WTC11 (cell line): ENCODE results near the gene COL4A2. TPM values are rescaled to one million over a fixed set of nuclear protein-coding genes. Genes with fewer than 3 reads are reported as not detected.

Source experiments
- ATAC-seq: fragments of 200-7000 bp; cut with Tn5 transposase; 2 replicates; pipeline ENCODE4 v1.10.0; 2021; ENCODE audit warnings: mild to moderate bottlenecking, moderate library complexity
- CTCF ChIA-PET: fragments of 300-600 bp; sonication (Branson Sonifier 250); formaldehyde crosslinking; loops from one replicate; lab custom pipeline; 2021; ENCODE audit warnings: antibody characterized with exemption; lab: Charles Lee
- POLR2A ChIA-PET: fragments of 350-600 bp; sonication (Branson Sonifier 250); formaldehyde crosslinking; loops from one replicate; lab custom pipeline; 2021; ENCODE audit warnings: antibody characterized with exemption; lab: Charles Lee
- DNase-seq: peaks from one replicate; pipeline ENCODE4 v3.0.0; 2021; ENCODE audit warnings: low spot score
- H3K27ac Mint-ChIP-seq: 2 replicates; pipeline ENCODE4 v1.8.0; 2021; ENCODE audit warnings: mixed read lengths
- H3K27me3 Mint-ChIP-seq: 2 replicates; pipeline ENCODE4 v1.8.0; 2021; ENCODE audit warnings: low read depth, mild to moderate bottlenecking, moderate library complexity, mixed read lengths
- H3K36me3 Mint-ChIP-seq: 2 replicates; pipeline ENCODE4 v1.8.0; 2021; ENCODE audit warnings: mixed read lengths
- H3K4me1 Mint-ChIP-seq: 2 replicates; pipeline ENCODE4 v1.8.0; 2022; ENCODE audit warnings: mixed read lengths
- H3K4me3 Mint-ChIP-seq: 2 replicates; pipeline ENCODE4 v1.8.0; 2021; ENCODE audit warnings: mild to moderate bottlenecking, moderate library complexity, mixed read lengths
- H3K9me3 Mint-ChIP-seq: 2 replicates; pipeline ENCODE4 v1.8.0; 2021; ENCODE audit warnings: mixed read lengths
- ATF6 ChIP-seq: sonication (generic); formaldehyde crosslinking; IDR thresholded peaks from 2 replicates; pipeline ENCODE4 v1.8.1; 2023; ENCODE audit warnings: mild to moderate bottlenecking, missing genetic modification reagents
- CREM ChIP-seq: sonication (generic); formaldehyde crosslinking; IDR thresholded peaks from 2 replicates; pipeline ENCODE4 v1.8.1; 2022; ENCODE audit warnings: mild to moderate bottlenecking, missing genetic modification reagents, moderate library complexity
- GABPB1 ChIP-seq: sonication (generic); formaldehyde crosslinking; IDR thresholded peaks from 2 replicates; pipeline ENCODE4 v1.8.1; 2023; ENCODE audit warnings: mild to moderate bottlenecking, missing genetic modification reagents
- GRHL2 ChIP-seq: fragments of 250-450 bp; sonication (Bioruptor Pico); IDR thresholded peaks from 2 replicates; pipeline ENCODE4 v1.8.0; 2022; ENCODE audit warnings: mild to moderate bottlenecking, moderate library complexity; ENCODE audit not compliant: insufficient replicate concordance, severe bottlenecking
- GTF2I ChIP-seq: fragments of 250-450 bp; sonication (Bioruptor Pico); conservative IDR thresholded peaks from 2 replicates; pipeline ENCODE4 v1.4.0; 2021; ENCODE audit warnings: mild to moderate bottlenecking
- PRRX2 ChIP-seq: fragments of 250-450 bp; sonication (Bioruptor Pico); IDR thresholded peaks from 2 replicates; pipeline ENCODE4 v1.8.0; 2021; ENCODE audit warnings: mild to moderate bottlenecking
- RORB ChIP-seq: fragments of 250-450 bp; sonication (Bioruptor Pico); IDR thresholded peaks from 2 replicates; pipeline ENCODE4 v1.9.0; 2021; ENCODE audit warnings: mild to moderate bottlenecking
- SOX15 ChIP-seq: fragments of 250-450 bp; sonication (Bioruptor Pico); IDR thresholded peaks from 2 replicates; pipeline ENCODE4 v1.9.0; 2021; ENCODE audit warnings: mild to moderate bottlenecking
- SP1 ChIP-seq: sonication (generic); formaldehyde crosslinking; conservative IDR thresholded peaks from 2 replicates; pipeline ENCODE4 v1.8.1; 2022; ENCODE audit warnings: missing genetic modification reagents
- TCF7 ChIP-seq: sonication (generic); formaldehyde crosslinking; IDR thresholded peaks from 2 replicates; pipeline ENCODE4 v1.8.0; 2022; ENCODE audit warnings: mild to moderate bottlenecking, low read depth, missing genetic modification reagents, moderate library complexity
- ZNF219 ChIP-seq: sonication (generic); formaldehyde crosslinking; IDR thresholded peaks from 2 replicates; pipeline ENCODE4 v1.8.0; 2023; ENCODE audit warnings: missing genetic modification reagents, mild to moderate bottlenecking, borderline replicate concordance
- ZNF396 ChIP-seq: fragments of 250-450 bp; sonication (Bioruptor Pico); IDR thresholded peaks from 2 replicates; pipeline ENCODE4 v1.8.0; 2021; ENCODE audit warnings: mild to moderate bottlenecking, moderate library complexity, borderline replicate concordance
- ZNF416 ChIP-seq: fragments of 250-450 bp; sonication (Bioruptor Pico); IDR thresholded peaks from 2 replicates; pipeline ENCODE4 v1.9.0; 2021; ENCODE audit warnings: mild to moderate bottlenecking, inconsistent platforms
- total RNA-seq: library from RNA; stranded (reverse); gene quantifications from 3 replicates; pipeline ENCODE4 v1.2.3, GENCODE V29; 2021
- TF ChIP-seq, protein P1 (sequence below): fragments of 250-450 bp; sonication (Bioruptor Pico); IDR thresholded peaks from 2 replicates; pipeline ENCODE4 v2.1.2; 2022; ENCODE audit warnings: mild to moderate bottlenecking, moderate library complexity
- TF ChIP-seq, protein P2 (sequence below): sonication (generic); formaldehyde crosslinking; IDR thresholded peaks from 2 replicates; pipeline ENCODE4 v1.8.0; 2022; ENCODE audit warnings: mild to moderate bottlenecking, missing genetic modification reagents
- TF ChIP-seq, protein P3 (sequence below): sonication (generic); formaldehyde crosslinking; IDR thresholded peaks from 2 replicates; pipeline ENCODE4 v1.8.1; 2022; ENCODE audit warnings: mild to moderate bottlenecking, moderate library complexity, missing genetic modification reagents
- TF ChIP-seq, protein P4 (sequence below): sonication (generic); formaldehyde crosslinking; IDR thresholded peaks from 2 replicates; pipeline ENCODE4 v1.8.1; 2022; ENCODE audit warnings: low read depth, missing genetic modification reagents, borderline replicate concordance

COL4A2 gene
- total RNA-seq, 1 experiment from 2014 or later = 109 TPM

DNA sequence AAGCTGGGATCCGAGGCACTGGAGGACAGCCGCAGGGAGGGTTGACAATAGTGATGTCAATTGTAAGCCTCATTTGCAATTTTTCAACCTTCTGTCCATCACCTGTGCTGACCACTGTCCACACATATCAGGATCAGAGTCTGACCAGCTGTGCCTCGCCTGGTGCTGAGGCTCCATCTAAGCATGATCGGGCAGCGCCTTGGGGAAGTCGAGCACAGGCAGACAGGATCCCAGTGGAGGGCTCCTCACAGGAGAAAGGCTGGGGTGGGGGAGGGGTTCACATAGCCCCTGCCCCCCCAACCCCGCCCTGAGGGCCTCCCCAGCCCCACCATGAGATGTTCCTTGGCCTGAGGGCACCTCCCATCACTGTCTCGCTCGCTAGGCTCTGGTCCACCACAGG, 194.1 kb downstream of the COL4A2 start:
- H3K4me1 Mint-ChIP-seq = no peaks in the 10 kb centered on the region
- CTCF ChIA-PET = interaction anchor here (1.1 kb wide), 1 partner anchor 45 kb away, joined by 6 read pairs; no protein-coding TSS in a partner anchor
- ATAC-seq (no peak), DNase-seq (no peak)
- H3K9me3 Mint-ChIP-seq = peaks cover 5% of the 10 kb centered on the region
- peaks cover 71% of the 10 kb centered on the region for H3K36me3 Mint-ChIP-seq
- no peak for TF ChIP-seq ZNF219 (CRISPR knock-in tag)
- no peak for TF ChIP-seq SOX15 (CRISPR knock-in tag)
- no peak for TF ChIP-seq GRHL2 (CRISPR knock-in tag)
- no peak for TF ChIP-seq GABPB1
- no peak for TF ChIP-seq CREM (CRISPR knock-in tag)
- TF ChIP-seq GTF2I = no peak
- TF ChIP-seq, protein P1, sequence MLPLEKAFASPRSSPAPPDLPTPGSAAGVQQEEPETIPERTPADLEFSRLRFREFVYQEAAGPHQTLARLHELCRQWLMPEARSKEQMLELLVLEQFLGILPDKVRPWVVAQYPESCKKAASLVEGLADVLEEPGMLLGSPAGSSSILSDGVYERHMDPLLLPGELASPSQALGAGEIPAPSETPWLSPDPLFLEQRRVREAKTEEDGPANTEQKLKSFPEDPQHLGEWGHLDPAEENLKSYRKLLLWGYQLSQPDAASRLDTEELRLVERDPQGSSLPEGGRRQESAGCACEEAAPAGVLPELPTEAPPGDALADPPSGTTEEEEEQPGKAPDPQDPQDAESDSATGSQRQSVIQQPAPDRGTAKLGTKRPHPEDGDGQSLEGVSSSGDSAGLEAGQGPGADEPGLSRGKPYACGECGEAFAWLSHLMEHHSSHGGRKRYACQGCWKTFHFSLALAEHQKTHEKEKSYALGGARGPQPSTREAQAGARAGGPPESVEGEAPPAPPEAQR (CRISPR knock-in tag) = no peak
- no peak for TF ChIP-seq ZNF396
- no peak for TF ChIP-seq ZNF416 (CRISPR knock-in tag)
- TF ChIP-seq, protein P2, sequence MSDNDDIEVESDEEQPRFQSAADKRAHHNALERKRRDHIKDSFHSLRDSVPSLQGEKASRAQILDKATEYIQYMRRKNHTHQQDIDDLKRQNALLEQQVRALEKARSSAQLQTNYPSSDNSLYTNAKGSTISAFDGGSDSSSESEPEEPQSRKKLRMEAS = no peak
- no peak for TF ChIP-seq TCF7 (CRISPR knock-in tag)
- no peak for TF ChIP-seq SP1 (CRISPR knock-in tag)
- no peak overlapping the region for H3K4me3 Mint-ChIP-seq
- H3K27me3 Mint-ChIP-seq = no peaks in the 10 kb centered on the region; the same call in 1 of the 2 replicates
- POLR2A ChIA-PET = no interaction called here
- H3K27ac Mint-ChIP-seq = no peak overlapping the region

- CTCF ChIA-PET = no interaction called here
- H3K36me3 Mint-ChIP-seq = peaks cover 62% of the 10 kb centered on the region
- no peaks in the 10 kb centered on the region for H3K4me1 Mint-ChIP-seq
- TF ChIP-seq PRRX2 (no peak), RORB (CRISPR knock-in tag) (no peak), ZNF416 (CRISPR knock-in tag) (no peak), ATF6 (CRISPR knock-in tag) (no peak)
- TF ChIP-seq, protein P3, sequence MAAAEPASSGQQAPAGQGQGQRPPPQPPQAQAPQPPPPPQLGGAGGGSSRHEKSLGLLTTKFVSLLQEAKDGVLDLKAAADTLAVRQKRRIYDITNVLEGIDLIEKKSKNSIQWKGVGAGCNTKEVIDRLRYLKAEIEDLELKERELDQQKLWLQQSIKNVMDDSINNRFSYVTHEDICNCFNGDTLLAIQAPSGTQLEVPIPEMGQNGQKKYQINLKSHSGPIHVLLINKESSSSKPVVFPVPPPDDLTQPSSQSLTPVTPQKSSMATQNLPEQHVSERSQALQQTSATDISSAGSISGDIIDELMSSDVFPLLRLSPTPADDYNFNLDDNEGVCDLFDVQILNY (CRISPR knock-in tag) = no peak
- TF ChIP-seq, protein P4, sequence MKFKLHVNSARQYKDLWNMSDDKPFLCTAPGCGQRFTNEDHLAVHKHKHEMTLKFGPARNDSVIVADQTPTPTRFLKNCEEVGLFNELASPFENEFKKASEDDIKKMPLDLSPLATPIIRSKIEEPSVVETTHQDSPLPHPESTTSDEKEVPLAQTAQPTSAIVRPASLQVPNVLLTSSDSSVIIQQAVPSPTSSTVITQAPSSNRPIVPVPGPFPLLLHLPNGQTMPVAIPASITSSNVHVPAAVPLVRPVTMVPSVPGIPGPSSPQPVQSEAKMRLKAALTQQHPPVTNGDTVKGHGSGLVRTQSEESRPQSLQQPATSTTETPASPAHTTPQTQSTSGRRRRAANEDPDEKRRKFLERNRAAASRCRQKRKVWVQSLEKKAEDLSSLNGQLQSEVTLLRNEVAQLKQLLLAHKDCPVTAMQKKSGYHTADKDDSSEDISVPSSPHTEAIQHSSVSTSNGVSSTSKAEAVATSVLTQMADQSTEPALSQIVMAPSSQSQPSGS = no peak
- TF ChIP-seq, all 79 proteins: peak for 0
- DNase-seq (no peak), ATAC-seq (no peak)
- no peaks in the 10 kb centered on the region for H3K9me3 Mint-ChIP-seq
- H3K4me3 Mint-ChIP-seq = no peak overlapping the region
- H3K27ac Mint-ChIP-seq = peak overlapping the region; percentile 63; the same call in 1 of the 2 replicates
- no peaks in the 10 kb centered on the region; the same call in 1 of the 2 replicates for H3K27me3 Mint-ChIP-seq
- POLR2A ChIA-PET = no interaction called here
Measured at GRCh38 chr13:110503037-110503901, 196.2 kb downstream of the COL4A2 start.
